Uterus (tissue), 2 donors: ENCODE measurements around the gene TNS1.

Experiments
- CTCF ChIP-seq, 4 experiments: fragments of 200-600 bp in 2 of 4; fragments of 450-650 bp in 2 of 4; sonication (generic) in 2 of 4; IDR thresholded peaks; one replicate each; pipeline ENCODE4 v1.5.1; 2016 to 2019; ENCODE audit warnings: antibody characterized with exemption in 4 of 4, mild to moderate bottlenecking in 2 of 4, moderate library complexity in 1 of 4
- POLR2A ChIP-seq, 2 donors: fragments of 450-650 bp; IDR thresholded peaks; one replicate each; pipeline ENCODE4 v1.6.1; 2016; ENCODE audit warnings: antibody characterized with exemption in 2 of 2, mild to moderate bottlenecking in 1 of 2, moderate library complexity in 1 of 2

GRCh38 chr2:217981084-217981730, 21.6 kb downstream of the TNS1 start:
- TF ChIP-seq CTCF (IDR thresholded peaks at IDR 0.05) (no peak), POLR2A (IDR thresholded peaks at IDR 0.05) (no peak)
